PFSK-1 (cell line): ENCODE measurements around the gene BCL7C.

ENCODE experiments used
- FOXP2 ChIP-seq: optimal IDR thresholded peaks from 2 replicates; pipeline ENCODE3; 2011; ENCODE audit warnings: borderline replicate concordance, control low read depth, inconsistent platforms; ENCODE audit not compliant: insufficient read depth; ENCODE audit errors: extremely low read length, extremely low read depth
- POLR2AphosphoS5 ChIP-seq: IDR thresholded peaks from 2 replicates; pipeline ENCODE4 v1.6.1; 2012; ENCODE audit warnings: low read depth, mild to moderate bottlenecking, control low read depth, low read length, moderate library complexity
- REST ChIP-seq, 2 experiments: IDR thresholded peaks; 2 replicates each; pipeline versions ENCODE4 v1.6.1 to v1.8.0; 2011 to 2012; ENCODE audit warnings: low read depth in 2 of 2, low read length in 2 of 2, control low read depth in 1 of 2, inconsistent platforms in 1 of 2, mild to moderate bottlenecking in 1 of 2, moderate library complexity in 1 of 2; ENCODE audit not compliant: insufficient read depth in 1 of 2
- SIN3A ChIP-seq: IDR thresholded peaks from 2 replicates; pipeline ENCODE4 v1.6.1; 2012; ENCODE audit warnings: mild to moderate bottlenecking, low read length, moderate library complexity, borderline replicate concordance; ENCODE audit not compliant: insufficient read depth
- TAF1 ChIP-seq: IDR thresholded peaks from 2 replicates; pipeline ENCODE4 v1.6.1; 2012; ENCODE audit warnings: low read length, control low read depth, borderline replicate concordance; ENCODE audit not compliant: insufficient read depth

The BCL7C gene

GRCh38 chr16:30923554-30924075 lies 29.7 kb upstream of the BCL7C start, which contains the start of gene FBXL19:
TSS of gene FBXL19 (plus strand) at chr16:30923572. CDS start at chr16:30925755, 2,183 bp downstream.
- TF ChIP-seq REST (IDR thresholded peaks at IDR 0.05; ENCODE audit: insufficient read depth in 1 of 2, low read depth in 2 of 2, low read length in 2 of 2) = no peak
- no peak for TF ChIP-seq POLR2AphosphoS5
- no peak for TF ChIP-seq TAF1
- no peak for TF ChIP-seq SIN3A
- no peak for TF ChIP-seq FOXP2

DNA sequence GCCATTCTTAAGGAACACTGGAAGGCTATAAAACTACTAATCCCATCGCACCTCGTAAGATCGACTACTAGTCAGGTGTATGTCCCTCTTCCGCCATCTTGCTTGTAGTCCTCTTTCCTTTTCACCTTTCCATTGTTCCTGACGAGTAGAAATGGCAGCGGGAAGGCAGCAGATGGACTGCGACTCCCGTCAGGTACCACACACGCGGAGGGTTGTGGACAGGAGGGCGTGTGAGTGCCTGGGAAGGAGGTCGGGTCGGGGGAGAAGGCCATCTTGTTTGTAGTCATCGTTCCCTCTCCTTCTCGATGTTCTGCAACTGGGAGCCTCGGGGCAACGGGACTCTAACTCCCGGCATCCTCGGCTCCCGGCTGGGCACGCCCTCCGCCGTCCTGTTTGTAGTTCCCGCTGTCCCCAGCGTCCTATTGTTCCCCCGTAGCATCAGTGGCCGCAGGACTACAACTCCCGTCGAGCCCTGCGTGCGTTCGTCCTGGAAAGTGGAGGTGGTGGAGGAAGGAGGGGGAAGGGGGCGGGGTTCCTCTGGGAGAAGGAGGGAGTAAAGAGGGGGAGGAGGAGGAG lies 29.2 kb upstream of the BCL7C start:
- no peak for TF ChIP-seq SIN3A
- TF ChIP-seq POLR2AphosphoS5 = peak; percentile 56
- TF ChIP-seq FOXP2 = peak; percentile 60
- TF ChIP-seq TAF1 = peak; percentile 76; the same call in 1 of the 2 replicates
- TF ChIP-seq REST (IDR thresholded peaks at IDR 0.05; ENCODE audit: insufficient read depth in 1 of 2, low read depth in 2 of 2, low read length in 2 of 2) = no peak

DNA sequence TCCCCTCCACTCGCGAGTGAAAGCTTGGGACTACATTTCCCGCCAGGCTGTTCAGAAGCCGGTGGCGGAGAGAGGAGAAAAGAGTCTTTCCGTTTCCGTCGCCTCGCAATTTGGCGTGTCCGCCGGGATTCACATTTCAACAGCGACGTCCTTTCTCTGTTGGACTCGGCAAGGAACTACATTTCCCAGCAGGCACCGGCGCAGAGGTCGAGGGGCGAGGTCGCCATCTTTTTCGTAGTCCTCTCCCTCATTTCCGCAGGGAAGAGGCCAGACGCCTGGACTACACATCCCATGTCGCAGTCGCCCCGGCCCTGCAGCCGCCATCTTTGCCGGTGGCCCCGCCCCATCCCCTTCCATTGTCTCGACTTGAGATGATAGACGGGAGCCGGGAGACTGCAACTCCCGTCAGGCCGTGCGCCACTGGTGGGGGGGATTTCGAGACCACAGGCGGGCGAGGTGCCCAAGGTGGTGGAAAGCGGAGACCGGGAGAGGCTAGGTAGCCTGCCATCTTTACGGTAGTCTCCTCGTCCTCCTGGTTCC lies 28.6 kb upstream of the BCL7C start:
- TF ChIP-seq SIN3A = no peak
- TF ChIP-seq REST (IDR thresholded peaks at IDR 0.05; ENCODE audit: insufficient read depth in 1 of 2, low read depth in 2 of 2, low read length in 2 of 2) = no peak
- no peak for TF ChIP-seq POLR2AphosphoS5
- TF ChIP-seq FOXP2 = no peak
- TF ChIP-seq TAF1 = no peak

- no peak for TF ChIP-seq FOXP2
- peak; percentile 57; the same call in 1 of the 2 replicates for TF ChIP-seq POLR2AphosphoS5
- no peak for TF ChIP-seq REST (IDR thresholded peaks at IDR 0.05; ENCODE audit: insufficient read depth in 1 of 2, low read depth in 2 of 2, low read length in 2 of 2)
- TF ChIP-seq TAF1 = no peak
- TF ChIP-seq SIN3A = 0 out of 2 replicates have a peak, but pooled peaks have one; percentile 14
Observed at GRCh38 chr16:30921748-30922419, 28.0 kb upstream of the BCL7C start.
